A673 (cell line): ENCODE results near the gene ZNF8.

Source experiments
- CTCF ChIP-seq: fragments of 300-800, 200-600 bp; sonication (generic); conservative IDR thresholded peaks from 2 replicates; pipeline ENCODE4 v1.5.1; 2017; ENCODE audit warnings: low read depth, mild to moderate bottlenecking, antibody characterized with exemption, low read length, moderate library complexity, mixed read lengths
- EZH2 ChIP-seq: fragments of 200-600 bp; sonication (generic); IDR thresholded peaks from 2 replicates; pipeline ENCODE4 v1.6.1; 2017; ENCODE audit warnings: borderline replicate concordance, low read depth, mild to moderate bottlenecking, mixed read lengths, antibody characterized with exemption, low read length; ENCODE audit not compliant: poor library complexity, severe bottlenecking

- TF ChIP-seq CTCF (no peak), EZH2 (no peak)
Measured at GRCh38 chr19:58304255-58304654, 25.5 kb downstream of the ZNF8 start.
